ENCODE data around the gene S100A9. TPM values are rescaled to one million over a fixed set of nuclear protein-coding genes. Genes with fewer than 3 reads are reported as not detected.
"Not testable (repeated sequence)": the region's sequence is repeated elsewhere in the genome, so short reads cannot be mapped to it uniquely, and the experiment has no call there.

S100A9 gene
- total and polyA plus RNA-seq, 4 donors: 394 to 16,342 (median 659) TPM

- peaks cover 0 to 11% (median 0%) of the 10 kb centered on the region in 5 donors for H3K4me1 ChIP-seq (ENCODE audit: control insufficient read depth in 5 of 5, insufficient read depth in 5 of 5, low read length in 5 of 5)
- H3K27ac ChIP-seq (ENCODE audit: low read depth in 1 of 2, low read length in 1 of 2): no peak overlapping the region
- DNase-seq (peak in 1 of 3 donors; percentile 16), ATAC-seq (ENCODE audit: insufficient read depth, low FRiP score) (peak; percentile 28)
- peaks cover 0 to 2% (median 0%) of the 10 kb centered on the region in 4 donors for H3K9me3 ChIP-seq (ENCODE audit: control insufficient read depth in 4 of 4, insufficient read depth in 3 of 4, low read length in 3 of 4)
- 20 to 37% methylated on average over 6 of the region's 6 CpGs for WGBS, 2 donors
- TF ChIP-seq, protein P1, sequence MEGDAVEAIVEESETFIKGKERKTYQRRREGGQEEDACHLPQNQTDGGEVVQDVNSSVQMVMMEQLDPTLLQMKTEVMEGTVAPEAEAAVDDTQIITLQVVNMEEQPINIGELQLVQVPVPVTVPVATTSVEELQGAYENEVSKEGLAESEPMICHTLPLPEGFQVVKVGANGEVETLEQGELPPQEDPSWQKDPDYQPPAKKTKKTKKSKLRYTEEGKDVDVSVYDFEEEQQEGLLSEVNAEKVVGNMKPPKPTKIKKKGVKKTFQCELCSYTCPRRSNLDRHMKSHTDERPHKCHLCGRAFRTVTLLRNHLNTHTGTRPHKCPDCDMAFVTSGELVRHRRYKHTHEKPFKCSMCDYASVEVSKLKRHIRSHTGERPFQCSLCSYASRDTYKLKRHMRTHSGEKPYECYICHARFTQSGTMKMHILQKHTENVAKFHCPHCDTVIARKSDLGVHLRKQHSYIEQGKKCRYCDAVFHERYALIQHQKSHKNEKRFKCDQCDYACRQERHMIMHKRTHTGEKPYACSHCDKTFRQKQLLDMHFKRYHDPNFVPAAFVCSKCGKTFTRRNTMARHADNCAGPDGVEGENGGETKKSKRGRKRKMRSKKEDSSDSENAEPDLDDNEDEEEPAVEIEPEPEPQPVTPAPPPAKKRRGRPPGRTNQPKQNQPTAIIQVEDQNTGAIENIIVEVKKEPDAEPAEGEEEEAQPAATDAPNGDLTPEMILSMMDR (IDR thresholded peaks at IDR 0.05; ENCODE audit: control extremely low read depth, extremely low read depth): no peak
- H3K27me3 ChIP-seq (ENCODE audit: control insufficient read depth in 3 of 3, insufficient read depth in 3 of 3, low read length in 2 of 3): peaks cover 0 to 10% (median 0%) of the 10 kb centered on the region in 3 donors
- no peak overlapping the region for H3K9ac ChIP-seq (ENCODE audit: insufficient read depth in 1 of 2, low read length in 2 of 2)
- H3K36me3 ChIP-seq (ENCODE audit: control insufficient read depth in 4 of 4, insufficient read depth in 4 of 4, low read length in 4 of 4): no peaks in the 10 kb centered on the region
- H3K4me3 ChIP-seq: no peak overlapping the region
Observed at GRCh38 chr1:153346077-153346723, 11.5 kb upstream of the S100A9 start.

- WGBS, 2 donors: 68 to 79% methylated on average over 14 of the region's 14 CpGs
- not testable (repeated sequence) for ATAC-seq (ENCODE audit: insufficient read depth, low FRiP score); H3K9ac ChIP-seq (ENCODE audit: insufficient read depth in 1 of 2, low read length in 2 of 2); H3K36me3 ChIP-seq (ENCODE audit: control insufficient read depth in 4 of 4, insufficient read depth in 4 of 4, low read length in 4 of 4); H3K4me3 ChIP-seq; H3K9me3 ChIP-seq (ENCODE audit: control insufficient read depth in 4 of 4, insufficient read depth in 3 of 4, low read length in 3 of 4); DNase-seq; H3K27ac ChIP-seq (ENCODE audit: low read depth in 1 of 2, low read length in 1 of 2)
- Histone ChIP-seq H3K4me1 (ENCODE audit: control insufficient read depth in 5 of 5, insufficient read depth in 5 of 5, low read length in 5 of 5) (peaks cover 0 to 11% (median 0%) of the 10 kb centered on the region in 5 donors), H3K27me3 (ENCODE audit: control insufficient read depth in 3 of 3, insufficient read depth in 3 of 3, low read length in 2 of 3) (peaks cover 0 to 10% (median 0%) of the 10 kb centered on the region in 3 donors)
Observed at GRCh38 chr1:153347049-153347448, 10.6 kb upstream of the S100A9 start.

GRCh38 chr1:153347856-153348255, 9.8 kb upstream of the S100A9 start:
- Histone ChIP-seq H3K36me3 (ENCODE audit: control insufficient read depth in 4 of 4, insufficient read depth in 4 of 4, low read length in 4 of 4) (no peaks in the 10 kb centered on the region), H3K4me3 (no peak overlapping the region), H3K27ac (ENCODE audit: low read depth in 1 of 2, low read length in 1 of 2) (no peak overlapping the region), H3K9ac (ENCODE audit: insufficient read depth in 1 of 2, low read length in 2 of 2) (no peak overlapping the region), H3K9me3 (ENCODE audit: control insufficient read depth in 4 of 4, insufficient read depth in 3 of 4, low read length in 3 of 4) (peaks cover 0 to 2% (median 0%) of the 10 kb centered on the region in 4 donors), H3K27me3 (ENCODE audit: control insufficient read depth in 3 of 3, insufficient read depth in 3 of 3, low read length in 2 of 3) (peaks cover 0 to 10% (median 0%) of the 10 kb centered on the region in 3 donors), H3K4me1 (ENCODE audit: control insufficient read depth in 5 of 5, insufficient read depth in 5 of 5, low read length in 5 of 5) (peaks cover 0 to 11% (median 0%) of the 10 kb centered on the region in 5 donors)
- ATAC-seq (ENCODE audit: insufficient read depth, low FRiP score) (no peak), DNase-seq (no peak)
- 65 to 70% methylated on average over 7 of the region's 7 CpGs for WGBS, 2 donors
- TF ChIP-seq, protein P1 (IDR thresholded peaks at IDR 0.05; ENCODE audit: control extremely low read depth, extremely low read depth): no peak

- Histone ChIP-seq H3K27ac (ENCODE audit: low read depth in 1 of 2, low read length in 1 of 2) (no peak within 1 kb of the TSS), H3K4me1 (ENCODE audit: control insufficient read depth in 5 of 5, insufficient read depth in 5 of 5, low read length in 5 of 5) (peaks cover 0 to 11% (median 0%) of the 10 kb centered on the region in 5 donors), H3K9me3 (ENCODE audit: control insufficient read depth in 4 of 4, insufficient read depth in 3 of 4, low read length in 3 of 4) (peaks cover 0 to 2% (median 0%) of the 10 kb centered on the region in 4 donors), H3K36me3 (ENCODE audit: control insufficient read depth in 4 of 4, insufficient read depth in 4 of 4, low read length in 4 of 4) (no peaks in the 10 kb centered on the region), H3K9ac (ENCODE audit: insufficient read depth in 1 of 2, low read length in 2 of 2) (no peak within 1 kb of the TSS), H3K27me3 (ENCODE audit: control insufficient read depth in 3 of 3, insufficient read depth in 3 of 3, low read length in 2 of 3) (peaks cover 0 to 7% (median 0%) of the 10 kb centered on the region in 3 donors), H3K4me3 (no peak within 1 kb of the TSS)
- TF ChIP-seq, protein P1 (IDR thresholded peaks at IDR 0.05; ENCODE audit: control extremely low read depth, extremely low read depth): no peak
- no peak for DNase-seq
- ATAC-seq (ENCODE audit: insufficient read depth, low FRiP score): no peak
- WGBS, 2 donors: 53 to 65% methylated on average over 10 of the region's 10 CpGs
Observed at GRCh38 chr1:153348511-153349362, 8.9 kb upstream of the S100A9 start, which contains the start of gene PGLYRP4. TSS of gene PGLYRP4 (minus strand) at chr1:153348841. CDS start at chr1:153347932, 909 bp downstream.
